Colonic mucosa (tissue), 4 donors: ENCODE data around the gene ETV7. TPM values are rescaled to one million over a fixed set of nuclear protein-coding genes. Genes with fewer than 3 reads are reported as not detected.

Source experiments
- DNase-seq: peaks from one replicate; pipeline ENCODE4 v3.0.0-alpha.2; 2020
- H3K27ac ChIP-seq: fragments of 200-600 bp; one replicate; pipeline ENCODE4 v1.8.0; 2021
- H3K27me3 ChIP-seq: fragments of 200-600 bp; one replicate; pipeline ENCODE4 v1.8.0; 2021
- H3K36me3 ChIP-seq: fragments of 200-600 bp; one replicate; pipeline ENCODE4 v1.8.0; 2021
- H3K4me1 ChIP-seq: fragments of 200-600 bp; one replicate; pipeline ENCODE4 v1.8.0; 2021; ENCODE audit warnings: mild to moderate bottlenecking
- H3K4me3 ChIP-seq: fragments of 200-600 bp; one replicate; pipeline ENCODE4 v1.8.0; 2021
- H3K9ac ChIP-seq, 2 donors: one replicate each; pipeline ENCODE4 v1.7.0; 2013; ENCODE audit warnings: control low read depth in 2 of 2, low read depth in 2 of 2, low read length in 2 of 2
- H3K9me3 ChIP-seq: fragments of 200-600 bp; one replicate; pipeline ENCODE4 v1.8.0; 2021
- intact Hi-C: fragments of 100-400 bp; cut with DNase I; formaldehyde crosslinking; loops from one replicate; pipeline ENCODE4 v1.14.1; 2022
- total RNA-seq, 2 donors: library from RNA; stranded (reverse); fragmentation: NEBNext Ultra II Directional in 1 of 2; extraction: Animal tissue kit (Norgen Biotek cat#: 25700) in 1 of 2; gene quantifications; one replicate each; pipeline ENCODE4 v1.2.1, GENCODE V29; 2021
- TF ChIP-seq, protein P1 (sequence below): fragments of 200-600 bp; IDR thresholded peaks from one replicate; pipeline ENCODE4 v1.8.0; 2022; ENCODE audit warnings: antibody characterized with exemption, mild to moderate bottlenecking
- donor health status: healthy.
- donor health status: DM: no; HTN: no; CAD: no.
- donor health status: DM: no; HTN: no; CAD: no.

Gene ETV7
- total RNA-seq = 1 to 10 TPM; 2.9 to 4.5 TPM

DNA sequence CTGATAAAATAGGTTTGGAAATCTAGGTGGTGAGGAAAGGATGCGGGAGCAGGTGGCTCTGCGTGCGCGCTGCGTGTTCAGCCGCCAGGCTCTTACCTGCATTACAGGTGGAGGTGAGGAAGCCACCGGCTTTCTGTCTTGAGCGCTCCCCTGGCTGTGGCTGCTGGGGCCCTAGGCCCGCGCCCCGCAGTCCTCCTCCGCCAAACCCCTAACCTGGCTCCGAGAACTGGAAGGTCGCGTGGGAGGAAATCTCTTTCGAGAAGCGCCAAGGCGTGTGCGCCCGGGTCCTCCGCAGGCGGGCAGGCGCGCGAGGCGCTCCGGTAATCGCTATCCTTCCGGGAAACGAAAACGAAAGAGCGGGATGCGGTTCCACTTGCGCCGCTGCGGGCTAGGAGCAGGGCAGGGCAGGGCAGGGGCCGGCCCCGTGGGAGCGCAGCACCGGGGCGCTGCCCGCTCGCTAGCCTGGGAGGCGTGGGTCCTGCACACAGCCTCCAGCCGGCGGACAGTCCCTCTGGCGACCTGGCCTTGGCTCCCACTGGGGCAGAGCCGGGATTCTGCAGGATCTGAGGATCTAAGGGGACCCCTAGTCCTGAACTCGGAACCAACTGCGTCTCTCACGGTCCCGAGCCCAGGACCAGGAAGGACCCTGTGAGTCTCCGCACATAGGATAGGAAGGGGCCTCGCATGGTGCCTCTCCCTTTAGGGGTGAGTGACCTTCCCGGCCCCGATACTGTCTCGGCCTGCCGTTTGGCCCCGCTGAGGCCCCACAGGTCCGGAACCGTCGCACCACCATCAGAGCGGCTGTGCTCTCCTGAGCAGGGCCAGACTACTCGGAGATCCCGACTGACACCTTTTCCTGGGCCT, at the start of gene ETV7:
ETV7 (minus strand) TSS at position 230 of the 864 bp plus-strand sequence; CDS start at position 102, 128 bp downstream.
- Histone ChIP-seq H3K9ac (peak within 1 kb of the TSS; percentile 82 to 91), H3K27ac (peak within 1 kb of the TSS; percentile 73), H3K4me1 (no peaks in the 10 kb centered on the region), H3K4me3 (peak within 1 kb of the TSS; percentile 56), H3K27me3 (no peaks in the 10 kb centered on the region), H3K9me3 (no peaks in the 10 kb centered on the region), H3K36me3 (no peaks in the 10 kb centered on the region)
- intact Hi-C loops = no loop called here
- TF ChIP-seq, protein P1, sequence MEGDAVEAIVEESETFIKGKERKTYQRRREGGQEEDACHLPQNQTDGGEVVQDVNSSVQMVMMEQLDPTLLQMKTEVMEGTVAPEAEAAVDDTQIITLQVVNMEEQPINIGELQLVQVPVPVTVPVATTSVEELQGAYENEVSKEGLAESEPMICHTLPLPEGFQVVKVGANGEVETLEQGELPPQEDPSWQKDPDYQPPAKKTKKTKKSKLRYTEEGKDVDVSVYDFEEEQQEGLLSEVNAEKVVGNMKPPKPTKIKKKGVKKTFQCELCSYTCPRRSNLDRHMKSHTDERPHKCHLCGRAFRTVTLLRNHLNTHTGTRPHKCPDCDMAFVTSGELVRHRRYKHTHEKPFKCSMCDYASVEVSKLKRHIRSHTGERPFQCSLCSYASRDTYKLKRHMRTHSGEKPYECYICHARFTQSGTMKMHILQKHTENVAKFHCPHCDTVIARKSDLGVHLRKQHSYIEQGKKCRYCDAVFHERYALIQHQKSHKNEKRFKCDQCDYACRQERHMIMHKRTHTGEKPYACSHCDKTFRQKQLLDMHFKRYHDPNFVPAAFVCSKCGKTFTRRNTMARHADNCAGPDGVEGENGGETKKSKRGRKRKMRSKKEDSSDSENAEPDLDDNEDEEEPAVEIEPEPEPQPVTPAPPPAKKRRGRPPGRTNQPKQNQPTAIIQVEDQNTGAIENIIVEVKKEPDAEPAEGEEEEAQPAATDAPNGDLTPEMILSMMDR = no peak
- peak; percentile 67 for DNase-seq

DNA sequence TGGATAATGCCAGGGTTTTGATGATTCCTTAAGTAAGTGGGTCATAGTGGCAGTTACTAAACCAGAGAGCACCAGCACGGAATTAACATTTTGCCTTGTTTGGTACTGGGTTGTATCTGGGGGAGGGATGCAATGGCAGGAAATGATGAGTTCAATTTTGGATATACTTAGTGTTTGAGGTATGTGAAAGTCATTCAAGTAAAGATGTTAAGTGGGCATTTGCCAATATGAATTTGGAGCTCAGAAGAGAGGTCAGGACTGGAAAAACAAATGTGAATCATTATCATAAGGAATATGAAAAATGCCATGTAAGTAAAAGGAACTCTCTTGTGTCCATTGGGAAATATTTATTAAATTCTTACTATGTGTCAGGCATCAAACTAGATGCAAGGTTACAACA, 49.0 kb upstream of the ETV7 start:
- Histone ChIP-seq H3K9me3 (no peaks in the 10 kb centered on the region), H3K27me3 (no peaks in the 10 kb centered on the region), H3K4me3 (no peak overlapping the region), H3K27ac (no peak overlapping the region), H3K9ac (no peak overlapping the region), H3K4me1 (peaks cover 4% of the 10 kb centered on the region), H3K36me3 (no peaks in the 10 kb centered on the region)
- TF ChIP-seq, protein P1 = no peak
- DNase-seq = no peak
- intact Hi-C loops = no loop called here

DNA sequence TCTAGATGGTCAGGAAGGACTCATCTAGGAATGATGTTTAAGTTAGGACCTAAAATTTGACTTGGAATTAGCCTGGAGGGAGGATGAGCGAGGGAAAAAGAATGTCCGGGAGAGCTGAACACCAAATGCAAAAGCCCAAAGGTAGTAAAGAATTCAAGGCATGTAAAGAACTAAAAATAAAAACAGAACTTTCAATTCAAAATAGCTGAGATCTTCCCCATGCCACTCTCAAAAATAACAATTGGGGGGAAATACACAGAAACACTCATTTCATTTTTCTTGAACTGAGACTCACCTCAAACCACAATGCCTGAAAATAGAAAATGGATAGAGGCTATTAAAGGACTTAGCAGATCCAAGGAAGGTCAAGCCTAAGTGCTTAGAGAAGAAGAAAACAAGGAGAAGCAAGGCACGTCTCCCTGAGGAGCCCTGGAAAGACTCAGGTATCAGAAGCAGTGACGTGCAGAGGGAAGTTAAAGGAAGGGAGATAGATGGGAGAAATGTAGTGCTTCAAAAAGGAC, 44.7 kb upstream of the ETV7 start:
- Histone ChIP-seq H3K9ac (no peak overlapping the region), H3K9me3 (no peaks in the 10 kb centered on the region), H3K4me3 (no peak overlapping the region), H3K27me3 (no peaks in the 10 kb centered on the region), H3K36me3 (no peaks in the 10 kb centered on the region), H3K27ac (no peak overlapping the region), H3K4me1 (no peaks in the 10 kb centered on the region)
- intact Hi-C loops = no loop called here
- TF ChIP-seq, protein P1 = no peak
- DNase-seq = no peak

DNA sequence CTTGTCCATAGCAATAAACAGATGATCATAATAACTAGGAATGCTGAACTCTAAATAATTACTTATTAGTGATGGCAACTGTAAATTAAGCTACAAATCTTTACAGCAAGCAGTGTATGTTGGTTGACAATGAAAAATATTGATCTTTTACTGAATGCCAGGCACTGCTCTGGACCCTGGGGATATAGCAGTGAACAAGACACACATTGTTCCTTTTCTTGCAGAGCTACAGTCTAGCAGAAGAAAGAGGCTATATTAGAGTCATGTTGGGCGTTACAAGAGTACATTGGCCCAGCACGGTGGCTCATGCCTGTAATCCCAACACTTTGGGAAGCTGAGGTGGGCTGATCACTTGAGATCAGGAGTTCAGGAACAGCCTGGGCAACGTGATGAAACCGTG, 43.7 kb upstream of the ETV7 start:
- no peaks in the 10 kb centered on the region for H3K4me1 ChIP-seq
- no peak for DNase-seq
- H3K27me3 ChIP-seq = no peaks in the 10 kb centered on the region
- no peak overlapping the region for H3K4me3 ChIP-seq
- H3K27ac ChIP-seq = no peak overlapping the region
- H3K36me3 ChIP-seq = no peaks in the 10 kb centered on the region
- TF ChIP-seq, protein P1 = no peak
- intact Hi-C loops = no loop called here
- no peaks in the 10 kb centered on the region for H3K9me3 ChIP-seq
- no peak overlapping the region for H3K9ac ChIP-seq

DNA sequence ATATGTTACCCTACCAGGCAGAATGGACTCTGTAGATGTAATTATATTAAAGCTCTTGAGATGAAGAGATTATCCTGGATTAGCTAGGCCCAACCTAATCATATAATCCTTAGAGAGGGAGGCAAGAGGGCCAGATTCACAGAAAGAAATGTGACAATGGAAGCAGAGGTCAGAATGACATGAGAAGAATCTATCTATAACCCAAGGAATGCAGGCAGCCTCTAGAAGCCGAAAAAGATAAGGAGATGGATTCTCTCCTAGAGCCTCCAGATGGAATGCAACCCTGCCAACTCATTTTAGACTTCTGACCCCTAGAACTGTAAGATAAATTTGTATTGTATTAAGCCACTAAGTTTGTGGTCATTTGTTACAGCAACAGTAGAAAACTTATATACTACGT, 42.9 kb upstream of the ETV7 start:
- no peaks in the 10 kb centered on the region for H3K4me1 ChIP-seq
- H3K9me3 ChIP-seq = no peaks in the 10 kb centered on the region
- TF ChIP-seq, protein P1 = no peak
- no peak overlapping the region for H3K4me3 ChIP-seq
- no peak for DNase-seq
- no peaks in the 10 kb centered on the region for H3K36me3 ChIP-seq
- no peaks in the 10 kb centered on the region for H3K27me3 ChIP-seq
- no peak overlapping the region for H3K27ac ChIP-seq
- intact Hi-C loops = no loop called here
- no peak overlapping the region for H3K9ac ChIP-seq
